ENCODE measurements around the gene ERC1.

The ERC1 gene

GRCh38 chr12:1343422-1343821 is 352.4 kb downstream of the ERC1 start:
- TF ChIP-seq POLR2A (IDR thresholded peaks at IDR 0.05; ENCODE audit: extremely low read depth, insufficient read length) (no peak), MYC (IDR thresholded peaks at IDR 0.05; ENCODE audit: low read depth, low read length) (no peak)
- TF ChIP-seq, protein P1, sequence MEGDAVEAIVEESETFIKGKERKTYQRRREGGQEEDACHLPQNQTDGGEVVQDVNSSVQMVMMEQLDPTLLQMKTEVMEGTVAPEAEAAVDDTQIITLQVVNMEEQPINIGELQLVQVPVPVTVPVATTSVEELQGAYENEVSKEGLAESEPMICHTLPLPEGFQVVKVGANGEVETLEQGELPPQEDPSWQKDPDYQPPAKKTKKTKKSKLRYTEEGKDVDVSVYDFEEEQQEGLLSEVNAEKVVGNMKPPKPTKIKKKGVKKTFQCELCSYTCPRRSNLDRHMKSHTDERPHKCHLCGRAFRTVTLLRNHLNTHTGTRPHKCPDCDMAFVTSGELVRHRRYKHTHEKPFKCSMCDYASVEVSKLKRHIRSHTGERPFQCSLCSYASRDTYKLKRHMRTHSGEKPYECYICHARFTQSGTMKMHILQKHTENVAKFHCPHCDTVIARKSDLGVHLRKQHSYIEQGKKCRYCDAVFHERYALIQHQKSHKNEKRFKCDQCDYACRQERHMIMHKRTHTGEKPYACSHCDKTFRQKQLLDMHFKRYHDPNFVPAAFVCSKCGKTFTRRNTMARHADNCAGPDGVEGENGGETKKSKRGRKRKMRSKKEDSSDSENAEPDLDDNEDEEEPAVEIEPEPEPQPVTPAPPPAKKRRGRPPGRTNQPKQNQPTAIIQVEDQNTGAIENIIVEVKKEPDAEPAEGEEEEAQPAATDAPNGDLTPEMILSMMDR (IDR thresholded peaks at IDR 0.05; ENCODE audit: low read depth, low read length): no peak
- TF ChIP-seq, protein P2, sequence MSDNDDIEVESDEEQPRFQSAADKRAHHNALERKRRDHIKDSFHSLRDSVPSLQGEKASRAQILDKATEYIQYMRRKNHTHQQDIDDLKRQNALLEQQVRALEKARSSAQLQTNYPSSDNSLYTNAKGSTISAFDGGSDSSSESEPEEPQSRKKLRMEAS (IDR thresholded peaks at IDR 0.05; ENCODE audit: low read depth, low read length): no peak
- H3K4me3 ChIP-seq (ENCODE audit: low read depth, low read length): no peak overlapping the region
- no peak for DNase-seq (ENCODE audit: low read depth)

- TF ChIP-seq, protein P2 (IDR thresholded peaks at IDR 0.05; ENCODE audit: low read depth, low read length): no peak
- TF ChIP-seq, protein P1 (IDR thresholded peaks at IDR 0.05; ENCODE audit: low read depth, low read length): no peak
- TF ChIP-seq POLR2A (IDR thresholded peaks at IDR 0.05; ENCODE audit: extremely low read depth, insufficient read length) (no peak), MYC (IDR thresholded peaks at IDR 0.05; ENCODE audit: low read depth, low read length) (no peak)
- no peak for DNase-seq (ENCODE audit: low read depth)
- no peak overlapping the region for H3K4me3 ChIP-seq (ENCODE audit: low read depth, low read length)
These were observed 353.2 kb downstream of the ERC1 start for GRCh38 chr12:1344245-1344644.

GRCh38 chr12:1346126-1346525 is 355.1 kb downstream of the ERC1 start:
- TF ChIP-seq POLR2A (IDR thresholded peaks at IDR 0.05; ENCODE audit: extremely low read depth, insufficient read length) (no peak), MYC (IDR thresholded peaks at IDR 0.05; ENCODE audit: low read depth, low read length) (no peak)
- TF ChIP-seq, protein P1 (IDR thresholded peaks at IDR 0.05; ENCODE audit: low read depth, low read length): no peak
- TF ChIP-seq, protein P2 (IDR thresholded peaks at IDR 0.05; ENCODE audit: low read depth, low read length): no peak
- no peak for DNase-seq (ENCODE audit: low read depth)
- no peak overlapping the region for H3K4me3 ChIP-seq (ENCODE audit: low read depth, low read length)

DNA sequence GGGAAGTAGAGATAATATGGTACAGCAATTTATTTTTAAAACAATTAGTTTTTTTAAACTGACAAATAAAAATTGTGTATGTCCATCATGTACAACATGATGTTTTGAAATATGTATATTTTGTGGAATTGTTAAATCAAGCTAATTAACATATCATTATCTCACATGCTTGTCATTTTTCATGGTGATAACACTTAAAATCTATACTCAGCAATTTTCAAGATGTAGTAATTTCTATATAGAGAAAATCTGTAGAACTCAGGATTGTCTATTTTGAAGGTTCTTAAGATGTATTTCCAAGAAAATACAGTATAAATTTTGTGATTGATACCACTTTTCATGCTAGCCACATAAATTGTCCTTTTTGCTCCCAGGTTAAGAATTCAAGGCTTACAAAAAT is 356.3 kb downstream of the ERC1 start:
- H3K4me3 ChIP-seq (ENCODE audit: low read depth, low read length): no peak overlapping the region
- TF ChIP-seq, protein P1 (IDR thresholded peaks at IDR 0.05; ENCODE audit: low read depth, low read length): no peak
- TF ChIP-seq, protein P2 (IDR thresholded peaks at IDR 0.05; ENCODE audit: low read depth, low read length): no peak
- TF ChIP-seq POLR2A (IDR thresholded peaks at IDR 0.05; ENCODE audit: extremely low read depth, insufficient read length): no peak
- no peak for TF ChIP-seq MYC (IDR thresholded peaks at IDR 0.05; ENCODE audit: low read depth, low read length)

GRCh38 chr12:1348606-1349005 is 357.6 kb downstream of the ERC1 start:
- no peak for TF ChIP-seq POLR2A (IDR thresholded peaks at IDR 0.05; ENCODE audit: extremely low read depth, insufficient read length)
- TF ChIP-seq, protein P2 (IDR thresholded peaks at IDR 0.05; ENCODE audit: low read depth, low read length): no peak
- TF ChIP-seq MYC (IDR thresholded peaks at IDR 0.05; ENCODE audit: low read depth, low read length): no peak
- TF ChIP-seq, protein P1 (IDR thresholded peaks at IDR 0.05; ENCODE audit: low read depth, low read length): no peak
- DNase-seq (ENCODE audit: low read depth): no peak
- no peak overlapping the region for H3K4me3 ChIP-seq (ENCODE audit: low read depth, low read length)

More for the DNA sequence above, 356.3 kb downstream of the ERC1 start:
- no peak for DNase-seq (ENCODE audit: low read depth)

Measured in NB4 (cell line).